ENCODE measurements around the gene WSCD1.
A peak's percentile ranks its signal among the peaks of the same experiment; 100 is the strongest.

WSCD1 gene

DNA sequence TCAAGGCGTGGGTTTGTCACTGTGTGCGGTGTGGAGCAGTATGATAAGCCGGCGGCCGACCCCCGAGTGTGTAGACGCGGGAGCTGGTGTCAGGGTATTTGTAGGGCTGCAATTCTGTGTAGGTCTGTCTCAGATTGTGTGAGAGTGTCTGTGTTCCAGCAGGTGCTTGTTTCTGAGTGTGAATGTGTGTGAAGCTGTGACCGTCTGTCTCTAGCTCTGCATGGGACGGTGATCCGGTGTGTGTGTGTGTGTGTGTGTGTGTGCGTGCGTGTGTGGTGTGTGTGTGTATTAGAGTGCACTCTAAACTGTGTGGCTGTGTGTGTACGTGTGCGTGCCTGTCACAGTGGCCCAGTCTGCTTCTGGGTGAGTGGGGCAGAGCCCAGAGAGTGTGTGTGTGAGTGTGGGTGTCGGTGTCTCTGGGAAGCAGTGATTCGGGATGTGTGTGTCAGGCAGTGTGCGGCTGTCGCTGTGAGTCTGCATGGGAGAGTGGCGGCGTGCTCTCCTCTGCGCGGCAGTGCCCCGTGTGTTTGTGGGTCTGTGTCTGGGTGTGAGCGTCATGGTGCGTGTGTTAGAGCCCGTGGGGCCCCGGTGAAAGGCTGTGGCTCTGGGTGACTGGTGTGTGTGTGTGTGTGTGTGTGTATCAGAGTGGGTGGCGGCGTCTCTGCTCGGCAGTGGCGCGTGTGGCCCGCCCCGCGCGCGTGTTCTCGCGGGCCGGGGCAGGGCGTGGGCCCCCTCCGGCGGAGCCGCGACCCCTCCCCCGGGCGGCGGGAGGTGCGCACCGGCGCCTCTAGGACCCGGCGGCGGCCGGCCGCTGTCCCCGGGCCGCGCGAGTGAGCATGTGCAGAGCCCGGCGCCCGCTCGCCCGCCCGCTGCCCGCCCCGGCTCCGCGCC, at the start of gene WSCD1:
WSCD1 (plus strand) TSS at position 841 of the 891 bp plus-strand sequence. CDS start 10,280 bp downstream, outside the sequence.
- no peak for DNase-seq

GRCh38 chr17:6021011-6021400, 49.2 kb upstream of the WSCD1 start:
- no peak for DNase-seq

- no peak for DNase-seq
Observed at GRCh38 chr17:6021627-6022026, 48.6 kb upstream of the WSCD1 start.

- no peak for DNase-seq
Observed at GRCh38 chr17:6023036-6023831, 46.9 kb upstream of the WSCD1 start.

GRCh38 chr17:6024576-6024975, 45.6 kb upstream of the WSCD1 start:
- no peak for DNase-seq

DNA sequence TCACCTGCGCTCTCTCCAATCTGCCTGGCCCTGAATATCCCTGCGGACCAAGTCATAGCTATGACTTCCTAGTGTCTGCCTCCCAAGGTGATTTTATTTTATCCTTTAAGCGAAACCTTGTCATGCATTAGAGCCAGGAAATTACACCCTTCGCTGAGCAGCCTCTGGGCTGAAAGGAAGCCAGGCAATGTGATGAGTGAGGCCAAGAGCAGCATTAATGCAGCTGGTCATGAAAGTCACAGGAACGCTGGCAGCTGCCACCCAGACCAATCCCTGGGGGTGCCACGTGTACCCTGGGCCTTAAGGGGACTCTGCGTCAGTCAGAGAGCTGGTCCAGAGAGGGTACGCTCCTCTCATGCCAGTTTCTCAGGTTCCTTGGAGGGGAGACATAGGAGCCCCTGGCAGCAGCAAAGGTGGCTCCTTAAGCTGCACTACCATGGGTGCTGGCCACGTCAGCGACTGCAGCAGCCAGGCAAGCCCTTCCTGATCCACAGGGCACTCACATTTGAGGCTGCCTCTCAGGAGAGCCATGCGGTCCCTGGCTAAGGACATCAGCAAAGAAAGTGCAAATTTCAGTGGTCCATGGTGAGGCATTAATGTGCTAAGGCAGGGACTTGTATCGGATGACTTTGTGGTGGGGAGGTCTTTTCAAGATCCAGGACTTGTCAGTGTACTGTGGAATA, 42.7 kb upstream of the WSCD1 start:
- DNase-seq = peak; percentile 34

GRCh38 chr17:6028294-6028693, 41.9 kb upstream of the WSCD1 start:
- no peak for DNase-seq

- DNase-seq = peak; percentile 59
Observed at GRCh38 chr17:6035801-6036394, 34.3 kb upstream of the WSCD1 start.

DNA sequence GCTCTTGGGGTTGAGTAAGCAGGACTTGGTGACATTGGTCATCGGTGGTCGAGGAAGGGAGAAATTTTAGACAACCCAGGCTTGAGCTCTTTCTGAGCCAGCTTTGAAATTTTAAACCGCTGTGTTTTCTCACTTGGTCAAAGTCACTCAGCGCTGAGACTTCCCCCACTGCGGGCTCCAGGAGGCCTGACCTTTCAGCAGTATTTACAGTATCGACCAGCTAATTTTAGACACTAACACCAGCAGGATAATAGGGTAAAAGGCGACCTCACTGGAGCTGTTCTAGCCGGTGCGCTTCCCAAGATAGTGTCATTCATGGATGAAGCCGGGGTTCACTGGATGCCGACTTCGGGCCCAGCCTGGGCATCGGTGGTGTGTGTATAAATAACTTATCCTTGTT, 29.7 kb upstream of the WSCD1 start:
- DNase-seq = no peak

DNA sequence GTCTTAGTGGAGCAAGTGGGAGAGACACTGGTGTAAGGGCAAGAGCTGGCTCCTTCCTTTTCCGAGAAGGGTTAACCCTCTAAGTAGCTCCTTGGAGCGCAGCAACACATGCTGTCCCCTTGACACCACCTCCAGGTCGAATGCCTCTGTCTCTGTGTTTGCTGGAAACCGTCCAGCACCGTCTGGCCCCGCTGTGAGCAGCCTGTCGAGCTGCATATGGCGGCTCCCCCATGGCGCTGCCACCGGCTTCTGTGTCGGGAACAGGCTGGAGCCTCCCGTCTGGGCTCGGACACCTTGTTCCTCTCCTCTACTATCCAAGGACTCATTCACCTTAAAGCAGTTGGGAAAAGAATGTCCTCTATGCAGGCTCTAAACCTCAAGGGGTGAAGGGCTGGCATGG, 28.9 kb upstream of the WSCD1 start:
- DNase-seq = peak; percentile 76

DNA sequence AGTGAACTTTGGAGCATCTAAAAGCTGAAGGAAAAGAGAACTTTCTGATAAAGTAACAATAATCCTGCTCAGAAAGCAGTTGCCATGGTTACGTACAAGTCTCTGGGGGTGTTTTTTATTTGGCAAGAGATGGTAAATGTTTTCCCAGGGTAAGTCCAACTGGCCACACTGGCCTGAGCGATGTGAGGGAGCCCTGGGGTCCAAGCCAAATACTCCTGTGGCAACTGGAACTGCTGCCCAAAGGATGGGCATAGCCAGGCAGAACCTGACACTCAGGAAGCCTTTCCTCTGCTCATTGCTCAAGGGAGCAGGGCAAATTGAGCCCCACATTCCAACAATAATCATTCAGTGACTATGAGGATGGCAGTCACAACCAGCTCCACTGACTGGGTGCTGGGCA, 26.8 kb upstream of the WSCD1 start:
- no peak for DNase-seq

DNA sequence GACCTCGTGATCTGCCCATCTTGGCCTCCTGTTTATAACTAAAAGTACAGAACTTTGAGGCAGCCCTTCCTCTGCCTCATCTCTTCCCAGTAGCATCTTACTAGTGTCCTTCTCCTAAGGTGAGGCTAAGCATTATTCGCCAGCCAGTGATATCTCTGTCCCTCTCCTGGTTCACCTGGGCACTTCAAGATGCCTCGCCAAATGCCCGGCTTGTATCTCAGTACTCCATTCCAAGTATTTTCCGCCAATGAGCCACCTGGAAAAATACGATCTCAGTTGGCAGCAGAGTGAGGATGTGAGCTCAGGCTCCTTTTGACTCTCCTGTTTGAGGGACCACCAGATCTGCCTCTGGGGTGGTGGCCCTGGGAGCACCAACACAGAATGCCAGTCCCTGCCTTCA, 25.9 kb upstream of the WSCD1 start:
- no peak for DNase-seq

- DNase-seq = peak; percentile 11
Observed at GRCh38 chr17:6045621-6046357, 24.4 kb upstream of the WSCD1 start.

GRCh38 chr17:6046431-6046830, 23.7 kb upstream of the WSCD1 start:
- no peak for DNase-seq

- no peak for DNase-seq
Observed at GRCh38 chr17:6046931-6047330, 23.2 kb upstream of the WSCD1 start.

DNA sequence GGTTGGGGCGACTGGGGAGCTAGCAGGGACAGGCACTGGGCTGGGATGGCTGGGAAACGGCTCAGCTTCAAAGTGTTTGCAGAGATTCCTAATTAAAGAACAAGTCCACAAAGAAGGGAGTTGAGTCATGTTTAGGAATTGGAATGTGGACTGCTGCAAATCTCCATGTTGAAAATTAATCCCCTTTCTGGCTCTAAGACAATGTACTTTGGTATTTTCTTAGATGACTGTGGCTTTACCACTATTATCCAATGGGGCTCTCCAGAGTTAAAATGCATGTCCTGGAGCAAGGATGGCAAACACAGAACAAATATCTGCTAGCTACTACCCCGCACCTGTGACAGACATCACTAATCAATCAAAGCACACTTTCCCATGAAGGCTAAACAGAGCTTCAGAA, 22.2 kb upstream of the WSCD1 start:
- DNase-seq = no peak

DNA sequence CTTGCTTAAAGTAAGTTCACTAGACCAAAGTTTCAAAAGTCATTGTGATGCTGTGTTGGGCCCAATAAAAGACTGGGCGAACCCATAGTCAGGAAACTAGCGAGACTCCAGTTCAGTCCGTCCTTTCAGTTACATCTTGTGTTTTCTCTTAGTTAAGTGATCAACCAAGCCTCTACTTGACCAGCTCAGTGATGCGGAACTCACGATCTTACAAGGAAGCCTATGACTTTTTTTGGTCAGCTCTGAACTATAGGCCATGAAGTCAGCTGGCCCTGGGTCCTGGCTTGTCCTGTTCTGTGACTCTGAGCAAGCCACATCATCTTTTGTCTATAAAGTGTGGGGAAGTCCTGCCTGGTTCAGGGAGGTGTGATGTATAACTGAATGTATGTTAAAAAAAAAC, 21.7 kb upstream of the WSCD1 start:
- DNase-seq = no peak

GRCh38 chr17:6052926-6053325, 17.3 kb upstream of the WSCD1 start:
- DNase-seq = no peak

- DNase-seq = no peak
Observed at GRCh38 chr17:6054372-6054771, 15.8 kb upstream of the WSCD1 start.

DNA sequence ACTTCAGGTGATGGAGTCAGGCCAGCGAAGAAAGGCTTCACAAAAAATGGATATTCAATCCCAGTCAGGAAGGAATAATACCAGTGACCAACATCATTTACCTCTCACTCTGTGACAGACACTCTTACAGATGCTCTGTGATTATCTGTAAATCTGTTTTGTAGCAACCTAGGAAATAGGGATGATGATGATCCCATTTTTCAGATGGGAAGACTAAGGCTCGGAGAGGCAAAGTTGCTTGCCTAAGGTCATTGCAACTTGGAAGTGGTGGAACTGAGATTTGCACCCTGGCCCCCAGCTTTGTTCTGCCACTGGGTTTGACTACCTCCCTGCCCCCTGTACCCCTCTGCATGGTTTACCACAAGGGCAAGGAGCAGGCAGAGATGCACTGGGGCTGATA, 14.1 kb upstream of the WSCD1 start:
- no peak for DNase-seq

GRCh38 chr17:6057562-6057961, 12.6 kb upstream of the WSCD1 start:
- no peak for DNase-seq

DNA sequence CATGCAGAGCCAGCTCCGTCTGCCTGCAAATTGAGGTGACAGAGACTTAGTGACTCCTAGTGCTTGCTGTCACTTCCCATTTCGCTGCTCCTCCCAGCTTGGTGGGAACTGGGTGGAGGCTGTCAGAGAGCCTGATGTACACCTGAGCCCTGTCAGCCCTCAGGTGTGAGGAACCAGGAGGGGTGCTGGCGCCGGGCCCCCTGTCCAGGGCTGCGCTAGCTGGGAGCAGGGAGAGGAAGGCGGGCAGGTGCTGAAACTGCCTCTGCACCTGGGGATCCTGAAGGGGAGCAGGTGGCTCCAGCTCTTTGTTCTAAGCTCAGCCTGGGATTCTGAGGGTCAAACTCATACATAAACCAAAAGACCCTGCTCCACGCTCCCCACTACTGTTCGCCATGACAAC, 10.8 kb upstream of the WSCD1 start:
- no peak for DNase-seq
